WI38 (cell line): ENCODE measurements around the gene FADS6.

Experiments used
- H3K4me3 ChIP-seq: 2 replicates; pipeline ENCODE4 v1.5.1; 2011; ENCODE audit warnings: low read depth, mild to moderate bottlenecking, control low read depth, low read length
- TF ChIP-seq, protein P1 (sequence below): IDR thresholded peaks from 2 replicates; pipeline ENCODE4 v1.5.1; 2012; ENCODE audit warnings: low read depth, mild to moderate bottlenecking, control low read depth, low read length

FADS6 gene

DNA sequence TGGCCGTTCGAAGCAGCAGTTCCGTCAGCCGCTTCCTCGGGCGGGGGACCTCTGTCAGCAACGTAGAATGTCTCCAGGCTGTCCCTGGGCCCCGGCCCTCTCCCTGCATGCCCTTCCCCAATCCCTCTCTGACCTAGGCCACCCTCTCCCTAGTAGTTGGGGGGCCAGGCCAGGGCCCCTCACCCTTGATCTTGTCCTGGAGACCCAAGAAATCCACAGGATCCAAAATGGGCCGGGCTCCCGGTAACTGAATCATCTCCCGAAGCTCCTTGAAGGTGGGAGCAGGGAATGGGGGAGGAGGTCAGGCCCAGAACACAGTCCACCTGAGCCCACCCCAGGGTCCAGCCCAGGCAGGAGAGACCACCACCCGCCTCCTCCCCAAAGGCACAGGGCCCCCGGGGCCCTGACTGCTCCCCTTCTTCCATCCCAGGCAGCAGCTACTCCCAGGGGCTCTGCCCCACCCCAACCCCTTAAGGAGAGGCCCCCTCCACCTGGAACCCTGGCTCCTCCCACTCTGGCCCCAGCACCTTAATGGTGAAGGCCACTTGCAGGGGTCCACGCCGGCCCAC is 29.1 kb downstream of the FADS6 start:
- no peak overlapping the region for H3K4me3 ChIP-seq
- TF ChIP-seq, protein P1, sequence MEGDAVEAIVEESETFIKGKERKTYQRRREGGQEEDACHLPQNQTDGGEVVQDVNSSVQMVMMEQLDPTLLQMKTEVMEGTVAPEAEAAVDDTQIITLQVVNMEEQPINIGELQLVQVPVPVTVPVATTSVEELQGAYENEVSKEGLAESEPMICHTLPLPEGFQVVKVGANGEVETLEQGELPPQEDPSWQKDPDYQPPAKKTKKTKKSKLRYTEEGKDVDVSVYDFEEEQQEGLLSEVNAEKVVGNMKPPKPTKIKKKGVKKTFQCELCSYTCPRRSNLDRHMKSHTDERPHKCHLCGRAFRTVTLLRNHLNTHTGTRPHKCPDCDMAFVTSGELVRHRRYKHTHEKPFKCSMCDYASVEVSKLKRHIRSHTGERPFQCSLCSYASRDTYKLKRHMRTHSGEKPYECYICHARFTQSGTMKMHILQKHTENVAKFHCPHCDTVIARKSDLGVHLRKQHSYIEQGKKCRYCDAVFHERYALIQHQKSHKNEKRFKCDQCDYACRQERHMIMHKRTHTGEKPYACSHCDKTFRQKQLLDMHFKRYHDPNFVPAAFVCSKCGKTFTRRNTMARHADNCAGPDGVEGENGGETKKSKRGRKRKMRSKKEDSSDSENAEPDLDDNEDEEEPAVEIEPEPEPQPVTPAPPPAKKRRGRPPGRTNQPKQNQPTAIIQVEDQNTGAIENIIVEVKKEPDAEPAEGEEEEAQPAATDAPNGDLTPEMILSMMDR: no peak

DNA sequence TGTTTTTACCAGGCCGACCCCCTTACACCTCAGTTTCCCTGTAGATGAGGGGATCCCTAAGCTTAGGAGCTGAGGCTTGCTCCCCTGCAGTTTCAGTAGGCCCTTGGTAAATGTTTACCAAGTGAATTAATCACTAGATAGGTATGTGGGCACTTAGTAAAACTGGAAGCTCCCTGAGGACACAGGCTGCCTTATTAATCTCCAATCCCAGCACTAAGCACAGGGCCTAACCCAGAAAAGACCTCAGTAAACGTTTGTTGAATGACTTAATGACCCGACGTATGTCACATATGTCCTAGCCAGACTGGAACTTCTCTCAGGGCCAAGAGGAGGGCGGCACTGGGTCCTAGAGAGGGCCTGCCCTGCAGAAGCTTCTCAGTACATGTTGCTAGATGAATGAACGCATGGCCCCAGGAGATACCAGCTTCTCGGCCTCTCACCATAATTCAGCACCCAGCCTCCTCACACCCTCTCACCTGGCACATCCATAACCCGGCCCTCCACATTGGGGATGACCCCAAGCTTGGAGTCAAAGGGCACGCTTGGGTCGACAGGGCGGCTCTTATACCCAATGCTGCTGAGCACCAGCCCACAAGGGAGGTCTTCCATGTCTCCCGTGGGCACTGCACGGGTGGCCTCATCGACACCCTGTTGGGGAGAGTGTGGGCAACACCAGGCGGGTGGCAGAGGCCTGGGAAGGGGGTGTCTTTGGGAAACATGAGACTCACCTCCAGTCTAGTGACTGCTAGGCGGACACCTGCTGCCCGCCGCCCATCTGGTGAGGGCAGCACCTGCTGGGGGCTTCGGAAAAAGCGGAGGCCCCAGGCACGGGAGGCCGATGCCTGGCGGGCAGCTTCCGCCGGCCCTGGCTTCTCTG is 29.8 kb downstream of the FADS6 start:
- H3K4me3 ChIP-seq: no peak overlapping the region
- TF ChIP-seq, protein P1: no peak

DNA sequence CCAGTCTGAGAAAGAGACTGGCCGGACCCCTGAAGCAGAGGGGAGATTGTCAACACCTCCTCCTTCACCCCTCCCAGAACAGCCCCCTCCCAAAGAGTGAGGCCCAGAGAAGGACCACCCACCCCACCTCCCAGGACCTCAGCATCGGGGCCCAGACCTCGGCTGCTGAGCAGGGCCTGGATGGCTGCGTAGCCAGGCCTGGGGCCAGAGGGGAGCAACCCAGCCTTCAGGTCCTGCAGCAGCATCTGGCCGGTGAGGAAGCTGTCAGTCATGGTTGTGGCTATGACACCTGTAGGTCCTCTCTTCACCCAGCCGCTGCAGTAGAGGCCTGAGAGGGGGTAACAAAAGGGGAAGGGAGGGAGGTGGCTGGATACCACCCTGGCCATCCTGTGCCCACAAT is 30.5 kb downstream of the FADS6 start:
- TF ChIP-seq, protein P1: no peak
- no peak overlapping the region for H3K4me3 ChIP-seq

DNA sequence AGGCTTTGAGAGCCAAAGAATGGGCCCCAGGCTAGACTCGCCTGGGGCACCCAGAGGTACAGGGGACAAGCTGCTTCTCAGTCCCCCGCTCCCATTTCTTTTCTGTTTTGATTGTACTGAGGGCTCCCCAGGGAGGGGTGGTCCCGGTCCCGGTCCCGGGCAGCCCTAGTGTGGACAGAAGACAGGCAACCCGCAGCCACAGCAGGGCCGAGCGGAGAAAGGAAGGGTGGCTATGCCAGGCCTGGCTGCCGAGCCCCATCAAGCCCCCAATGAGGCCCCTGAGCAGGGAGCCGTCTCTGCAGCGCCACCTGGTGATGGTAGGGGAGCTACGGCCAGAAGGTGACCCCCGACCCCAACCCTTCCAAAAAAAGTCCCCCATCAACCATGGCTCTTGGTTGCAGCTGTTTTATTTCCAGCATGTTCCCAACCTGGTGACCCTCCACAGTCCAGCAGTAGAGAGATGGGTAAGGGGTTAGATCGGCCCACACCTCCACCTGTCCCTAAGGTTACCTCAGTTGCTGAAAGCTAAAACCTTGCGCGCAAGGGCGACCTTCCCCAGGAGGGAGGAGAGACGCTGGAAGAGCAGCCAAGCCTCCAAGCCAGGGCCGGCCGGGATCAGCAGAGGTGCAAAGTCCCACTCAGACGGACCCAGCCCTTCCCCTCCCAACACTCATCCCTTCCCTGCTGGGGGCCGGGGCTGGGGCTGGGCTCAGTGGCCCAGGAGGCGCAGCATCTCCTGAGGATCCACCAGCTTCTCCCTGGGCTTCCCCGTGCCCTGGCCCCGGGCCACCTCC is 31.1 kb downstream of the FADS6 start:
- no peak overlapping the region for H3K4me3 ChIP-seq
- TF ChIP-seq, protein P1: peak; percentile 60

DNA sequence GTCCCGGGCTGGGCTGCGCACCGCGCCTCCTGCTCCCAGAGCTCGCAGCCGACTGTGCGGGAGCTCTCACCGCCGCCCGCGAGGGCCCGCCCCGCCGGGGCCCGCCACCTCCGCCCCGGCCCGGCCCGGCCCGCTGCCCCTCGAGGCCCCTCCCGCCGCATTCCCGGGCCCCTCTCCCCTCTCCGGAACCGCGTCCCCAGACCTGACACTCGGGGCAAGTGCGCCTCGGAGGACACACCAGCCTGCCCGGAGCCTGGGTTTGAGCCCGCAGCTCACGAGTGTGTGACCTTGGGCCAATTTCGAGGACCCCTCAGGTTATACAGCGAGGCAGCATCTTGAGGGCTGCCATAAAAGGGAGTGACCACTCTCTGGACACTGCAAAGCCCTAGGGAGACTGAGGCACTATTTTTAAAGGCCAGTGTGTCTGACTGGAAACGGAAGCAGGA is 31.7 kb downstream of the FADS6 start:
- H3K4me3 ChIP-seq: no peak overlapping the region
- TF ChIP-seq, protein P1: no peak

DNA sequence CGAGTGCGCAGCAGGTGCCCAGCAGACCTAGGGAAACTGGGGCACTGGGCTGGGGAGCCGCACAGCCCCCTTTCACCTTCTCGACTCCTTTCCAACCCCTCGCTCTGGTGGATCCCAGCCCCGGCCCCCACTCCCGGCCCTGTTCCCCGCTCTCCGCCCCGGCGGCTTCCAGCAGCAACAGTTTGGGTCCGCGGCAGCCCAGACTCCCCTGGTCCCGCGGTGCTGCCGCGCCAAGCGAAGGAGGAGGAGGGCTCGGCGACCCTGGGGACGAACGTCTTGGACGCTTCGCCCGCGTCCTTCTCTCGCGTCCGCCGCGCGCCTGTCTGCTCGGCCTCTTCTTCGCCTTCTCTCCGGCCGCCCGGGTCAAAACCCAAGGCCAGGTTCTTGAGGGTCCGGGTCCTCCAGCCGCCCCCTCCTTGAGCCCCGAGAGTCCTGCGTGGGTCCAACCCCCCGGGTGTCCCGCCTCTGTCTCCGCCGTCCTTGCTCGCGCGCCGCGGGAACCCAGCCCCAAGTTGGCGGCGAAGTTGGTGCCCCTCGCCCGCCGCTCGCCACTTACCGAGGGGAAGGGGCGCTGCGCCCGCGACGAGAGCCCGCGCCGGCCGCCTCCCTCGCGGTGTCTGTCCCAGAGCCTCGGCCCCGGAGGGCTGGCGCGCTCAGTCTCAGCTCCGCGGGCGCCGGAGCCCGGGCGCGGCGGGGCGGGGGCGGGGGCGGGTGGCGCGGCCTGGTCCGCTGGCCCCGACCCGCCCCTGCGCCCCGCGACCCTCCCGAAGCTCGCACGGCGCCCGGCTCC is 32.4 kb downstream of the FADS6 start:
- TF ChIP-seq, protein P1: no peak
- no peak overlapping the region for H3K4me3 ChIP-seq
